Hepatocyte (in vitro differentiated cells): Measurements from ENCODE around the gene IAH1. TPM values are rescaled to one million over a fixed set of nuclear protein-coding genes. Genes with fewer than 3 reads are reported as not detected.

ENCODE experiments used
- DNase-seq: peaks from one replicate; pipeline ENCODE4 v3.0.0-alpha.2; 2016; ENCODE audit warnings: low spot score
- H2AFZ ChIP-seq: fragments of 200-600 bp; sonication (generic); 2 replicates; pipeline ENCODE4 v1.6.0; 2016; ENCODE audit warnings: antibody characterized with exemption, mild to moderate bottlenecking
- H3K27ac ChIP-seq: fragments of 200-600 bp; sonication (generic); 2 replicates; pipeline ENCODE4 v1.5.1; 2016; ENCODE audit warnings: mild to moderate bottlenecking
- H3K27me3 ChIP-seq: fragments of 200-600 bp; sonication (generic); 2 replicates; pipeline ENCODE4 v1.6.1; 2016
- H3K36me3 ChIP-seq: fragments of 200-600 bp; sonication (generic); replicated peaks from 2 replicates; pipeline ENCODE4 v1.5.1; 2016; ENCODE audit warnings: low read depth; ENCODE audit not compliant: insufficient read depth
- H3K4me1 ChIP-seq: fragments of 200-600 bp; sonication (generic); 2 replicates; pipeline ENCODE4 v1.5.1; 2016; ENCODE audit warnings: mild to moderate bottlenecking, moderate library complexity; ENCODE audit not compliant: insufficient read depth
- H3K4me2 ChIP-seq: fragments of 200-600 bp; sonication (generic); 2 replicates; pipeline ENCODE4 v1.6.0; 2016
- H3K4me3 ChIP-seq: fragments of 200-600 bp; sonication (generic); 2 replicates; pipeline ENCODE4 v1.5.1; 2016; ENCODE audit warnings: mild to moderate bottlenecking
- H3K79me2 ChIP-seq: fragments of 200-600 bp; sonication (generic); 2 replicates; pipeline ENCODE4 v1.6.0; 2017; ENCODE audit warnings: mild to moderate bottlenecking
- H3K9me2 ChIP-seq: fragments of 200-600 bp; sonication (generic); replicated peaks from 2 replicates; pipeline ENCODE4 v1.6.0; 2017; ENCODE audit warnings: mild to moderate bottlenecking; ENCODE audit not compliant: insufficient read depth
- H3K9me3 ChIP-seq: fragments of 200-600 bp; sonication (generic); 2 replicates; pipeline ENCODE4 v1.5.1; 2016; ENCODE audit warnings: low read depth, mild to moderate bottlenecking
- H4K20me1 ChIP-seq: fragments of 200-600 bp; sonication (generic); 2 replicates; pipeline ENCODE4 v1.6.0; 2016; ENCODE audit warnings: mild to moderate bottlenecking; ENCODE audit not compliant: insufficient read depth, poor library complexity, severe bottlenecking
- CTCF ChIP-seq: fragments of 200-600 bp; sonication (generic); IDR thresholded peaks from 2 replicates; pipeline ENCODE4 v1.5.1; 2016; ENCODE audit warnings: antibody characterized with exemption, mild to moderate bottlenecking; ENCODE audit not compliant: poor library complexity
- EZH2 ChIP-seq: fragments of 200-600 bp; sonication (generic); IDR thresholded peaks from 2 replicates; pipeline ENCODE4 v1.6.1; 2016; ENCODE audit warnings: antibody characterized with exemption, mild to moderate bottlenecking, borderline replicate concordance
- EZH2phosphoT487 ChIP-seq: fragments of 200-600 bp; sonication (generic); IDR thresholded peaks from one replicate; pipeline ENCODE4 v1.6.1; 2018; ENCODE audit warnings: antibody characterized with exemption, mild to moderate bottlenecking, low read depth, moderate library complexity; ENCODE audit not compliant: unreplicated experiment, severe bottlenecking
- WGBS: methylation state at CpG from one replicate; pipeline ENCODE4 v1.1.6; 2016; ENCODE audit warnings: low lambda C conversion rate; ENCODE audit errors: missing lambda C conversion rate; 5-methylcytosine and 5-hydroxymethylcytosine counted together
- polyA plus RNA-seq: library from polyadenylated mRNA; unstranded; fragments of >200 nt; fragmentation: Nextera tagmentation; extraction: Ambion mirVana; gene quantifications from 2 replicates; pipeline ENCODE4 v1.2.1, GENCODE V29; 2016
- total RNA-seq: library from RNA; depleted of rRNA; stranded (reverse); fragments of >200 nt; gene quantifications from 2 replicates; pipeline ENCODE4 v1.2.3, GENCODE V29; 2014

The IAH1 gene
- total and polyA plus RNA-seq, 2 experiments from 2014 or later, result 44.2 to 46.7 TPM

DNA sequence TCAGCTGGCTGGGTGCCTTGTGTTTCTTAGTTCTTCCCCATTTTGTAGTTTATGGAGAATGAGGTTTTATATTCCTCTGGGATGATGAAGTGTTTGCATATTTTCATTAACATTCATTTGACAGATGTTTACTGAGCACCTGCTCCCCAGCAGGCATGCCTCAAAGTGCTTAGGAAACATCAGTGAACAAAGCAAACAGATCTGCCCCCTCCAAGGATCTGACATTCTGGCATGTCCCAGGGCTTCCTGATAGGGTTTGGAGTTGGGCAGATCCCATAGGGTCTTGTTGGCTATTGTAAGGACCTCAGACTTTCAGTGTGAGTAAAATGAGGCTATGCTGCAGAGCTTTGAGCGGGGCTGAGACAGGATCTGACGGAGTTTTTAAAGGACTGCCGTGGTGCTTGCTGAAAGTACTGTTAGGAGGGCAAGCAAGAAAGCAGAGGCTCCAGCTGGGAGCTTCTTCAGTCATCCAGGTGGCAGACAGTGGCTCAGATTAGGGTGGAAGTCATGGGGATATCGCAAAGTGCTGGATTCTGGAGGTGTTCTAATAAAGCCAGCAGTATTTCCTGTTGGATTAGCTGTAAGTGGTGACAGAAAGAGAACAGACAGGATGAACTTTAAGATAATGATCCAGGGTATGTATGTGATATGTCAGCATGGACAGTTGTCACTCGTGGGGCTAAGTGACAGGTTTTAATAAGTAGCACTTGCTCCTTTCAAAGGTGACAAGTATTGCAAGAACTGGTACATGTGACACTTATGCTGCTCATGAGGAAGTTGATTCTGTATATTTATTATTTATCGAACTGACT lies 11.3 kb upstream of the IAH1 start:
- Histone ChIP-seq H3K4me2 (no peak overlapping the region), H3K9me3 (no peaks in the 10 kb centered on the region), H3K36me3 (no peaks in the 10 kb centered on the region), H4K20me1 (no peaks in the 10 kb centered on the region), H3K9me2 (no peaks in the 10 kb centered on the region), H3K27me3 (no peaks in the 10 kb centered on the region), H3K79me2 (no peaks in the 10 kb centered on the region), H2AFZ (no peak overlapping the region), H3K27ac (no peak overlapping the region), H3K4me3 (no peak overlapping the region), H3K4me1 (no peaks in the 10 kb centered on the region)
- TF ChIP-seq CTCF, result no peak
- no peak for TF ChIP-seq EZH2phosphoT487
- no peak for TF ChIP-seq EZH2
- WGBS, result 83% methylated on average over 6 of the region's 6 CpGs
- DNase-seq, result no peak

- Histone ChIP-seq H2AFZ (no peak overlapping the region), H3K36me3 (no peaks in the 10 kb centered on the region), H3K4me3 (no peak overlapping the region), H3K27me3 (no peaks in the 10 kb centered on the region), H3K27ac (no peak overlapping the region), H3K4me2 (no peak overlapping the region), H4K20me1 (no peaks in the 10 kb centered on the region), H3K9me2 (no peaks in the 10 kb centered on the region), H3K9me3 (no peaks in the 10 kb centered on the region), H3K4me1 (no peaks in the 10 kb centered on the region), H3K79me2 (no peaks in the 10 kb centered on the region)
- TF ChIP-seq EZH2 (no peak), CTCF (no peak), EZH2phosphoT487 (no peak)
- WGBS, result 81% methylated on average over 7 of the region's 7 CpGs
- DNase-seq, result no peak
Measured at GRCh38 chr2:9463698-9464034, 10.7 kb upstream of the IAH1 start.

- H2AFZ ChIP-seq, result no peak overlapping the region
- H3K27me3 ChIP-seq, result no peaks in the 10 kb centered on the region
- H3K27ac ChIP-seq, result no peak overlapping the region
- H3K36me3 ChIP-seq, result no peaks in the 10 kb centered on the region
- H3K79me2 ChIP-seq, result no peaks in the 10 kb centered on the region
- no peak for DNase-seq
- H3K4me3 ChIP-seq, result no peak overlapping the region
- H3K9me2 ChIP-seq, result no peaks in the 10 kb centered on the region
- H3K4me2 ChIP-seq, result no peak overlapping the region
- no peaks in the 10 kb centered on the region for H4K20me1 ChIP-seq
- WGBS, result 81% methylated on average over 7 of the region's 7 CpGs
- TF ChIP-seq CTCF (no peak), EZH2phosphoT487 (no peak), EZH2 (no peak)
- no peaks in the 10 kb centered on the region for H3K9me3 ChIP-seq
- no peaks in the 10 kb centered on the region for H3K4me1 ChIP-seq
Measured at GRCh38 chr2:9465170-9465569, 9.2 kb upstream of the IAH1 start.
